Peyer's patch (tissue), 4 donors: ENCODE measurements around the gene CD36. TPM values are rescaled to one million over a fixed set of nuclear protein-coding genes. Genes with fewer than 3 reads are reported as not detected.
"Not testable (repeated sequence)": the region's sequence is repeated elsewhere in the genome, so short reads cannot be mapped to it uniquely, and the experiment has no call there.

Experiments used
- DNase-seq, 3 donors: peaks; one replicate each; pipeline ENCODE4 v3.0.0-alpha.2; 2017 to 2019
- H3K27ac ChIP-seq, 4 donors: fragments of 200-600 bp; sonication (generic); one replicate each; pipeline ENCODE4 v1.5.1; 2016 to 2019
- H3K27me3 ChIP-seq, 2 donors: fragments of 200-600 bp; sonication (generic); one replicate each; pipeline ENCODE4 v1.5.1; 2019
- H3K36me3 ChIP-seq, 3 donors: fragments of 200-600 bp; sonication (generic); one replicate each; pipeline ENCODE4 v1.5.1; 2016 to 2019
- H3K4me1 ChIP-seq, 4 donors: fragments of 200-600 bp; sonication (generic); one replicate each; pipeline ENCODE4 v1.5.1; 2016 to 2019
- H3K4me3 ChIP-seq, 4 donors: fragments of 200-600 bp; sonication (generic); 1 replicate in 3 of 4; 2 replicates in 1 of 4; pipeline ENCODE4 v1.5.1; 2016 to 2019; ENCODE audit warnings: mild to moderate bottlenecking in 1 of 4
- H3K9me3 ChIP-seq, 4 donors: fragments of 200-600 bp; sonication (generic); one replicate each; pipeline ENCODE4 v1.5.1; 2016 to 2019; ENCODE audit warnings: mild to moderate bottlenecking in 1 of 4
- POLR2A ChIP-seq, 2 donors: fragments of 450-650 bp; IDR thresholded peaks; one replicate each; pipeline ENCODE4 v1.5.1; 2017; ENCODE audit warnings: antibody characterized with exemption in 2 of 2, mild to moderate bottlenecking in 2 of 2, moderate library complexity in 2 of 2
- total RNA-seq, 4 donors: library from RNA; depleted of rRNA; stranded (reverse); fragments of >200 nt; gene quantifications; one replicate each; pipeline ENCODE4 v1.1.0, GENCODE V29; 2016
- TF ChIP-seq, protein P1 (sequence below), 6 experiments: fragments of 450-650 bp in 4 of 6; fragments of 200-600 bp in 2 of 6; sonication (generic) in 1 of 6; IDR thresholded peaks; one replicate each; pipeline ENCODE4 v1.5.1; 2017 to 2019; ENCODE audit warnings: antibody characterized with exemption in 6 of 6, mild to moderate bottlenecking in 3 of 6, moderate library complexity in 1 of 6

CD36 gene
- total RNA-seq, 4 donors from 2014 or later, result 8.9 to 35.5 (median 24.4) TPM

DNA sequence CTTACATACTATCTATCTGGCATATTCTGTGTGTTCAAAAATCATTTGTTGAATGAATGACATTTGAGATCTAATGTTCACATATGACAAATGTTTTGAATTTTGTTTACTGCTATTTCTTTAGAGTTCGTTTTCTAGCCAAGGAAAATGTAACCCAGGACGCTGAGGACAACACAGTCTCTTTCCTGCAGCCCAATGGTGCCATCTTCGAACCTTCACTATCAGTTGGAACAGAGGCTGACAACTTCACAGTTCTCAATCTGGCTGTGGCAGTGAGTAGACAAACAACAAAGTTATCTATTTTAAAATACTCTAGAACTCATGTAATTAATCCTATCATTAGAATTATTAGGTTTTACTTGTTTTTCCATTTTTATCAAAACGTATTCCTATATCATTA lies 22.5 kb downstream of the CD36 start:
- H3K27me3 ChIP-seq, result no peaks in the 10 kb centered on the region
- TF ChIP-seq, protein P1, sequence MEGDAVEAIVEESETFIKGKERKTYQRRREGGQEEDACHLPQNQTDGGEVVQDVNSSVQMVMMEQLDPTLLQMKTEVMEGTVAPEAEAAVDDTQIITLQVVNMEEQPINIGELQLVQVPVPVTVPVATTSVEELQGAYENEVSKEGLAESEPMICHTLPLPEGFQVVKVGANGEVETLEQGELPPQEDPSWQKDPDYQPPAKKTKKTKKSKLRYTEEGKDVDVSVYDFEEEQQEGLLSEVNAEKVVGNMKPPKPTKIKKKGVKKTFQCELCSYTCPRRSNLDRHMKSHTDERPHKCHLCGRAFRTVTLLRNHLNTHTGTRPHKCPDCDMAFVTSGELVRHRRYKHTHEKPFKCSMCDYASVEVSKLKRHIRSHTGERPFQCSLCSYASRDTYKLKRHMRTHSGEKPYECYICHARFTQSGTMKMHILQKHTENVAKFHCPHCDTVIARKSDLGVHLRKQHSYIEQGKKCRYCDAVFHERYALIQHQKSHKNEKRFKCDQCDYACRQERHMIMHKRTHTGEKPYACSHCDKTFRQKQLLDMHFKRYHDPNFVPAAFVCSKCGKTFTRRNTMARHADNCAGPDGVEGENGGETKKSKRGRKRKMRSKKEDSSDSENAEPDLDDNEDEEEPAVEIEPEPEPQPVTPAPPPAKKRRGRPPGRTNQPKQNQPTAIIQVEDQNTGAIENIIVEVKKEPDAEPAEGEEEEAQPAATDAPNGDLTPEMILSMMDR (IDR thresholded peaks at IDR 0.05), result no peak
- no peak for TF ChIP-seq POLR2A (IDR thresholded peaks at IDR 0.05)
- no peaks in the 10 kb centered on the region for H3K4me1 ChIP-seq
- H3K9me3 ChIP-seq, result no peaks in the 10 kb centered on the region
- no peak for DNase-seq
- H3K36me3 ChIP-seq, result no peaks in the 10 kb centered on the region
- no peak overlapping the region for H3K27ac ChIP-seq
- no peak overlapping the region for H3K4me3 ChIP-seq

DNA sequence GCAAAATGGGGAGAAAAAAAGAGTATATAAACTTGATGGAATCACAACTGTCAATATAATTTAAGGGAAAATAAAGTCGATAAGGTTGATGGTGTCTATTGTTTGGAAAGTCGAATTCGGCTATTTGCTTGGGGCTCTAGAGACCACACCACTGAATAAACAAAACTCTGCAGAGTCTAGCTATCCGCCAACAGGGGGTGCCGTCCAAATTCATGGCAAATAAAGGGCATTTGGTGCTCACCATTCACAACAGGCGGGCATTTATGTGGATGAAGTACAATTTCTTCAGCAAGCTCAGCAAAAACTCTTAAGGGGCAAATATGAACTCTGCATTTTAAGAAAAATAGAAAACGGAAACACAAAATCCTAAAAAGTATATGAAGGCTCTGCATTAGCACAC lies 23.3 kb downstream of the CD36 start:
- H3K27me3 ChIP-seq, result no peaks in the 10 kb centered on the region
- H3K9me3 ChIP-seq, result no peaks in the 10 kb centered on the region
- no peaks in the 10 kb centered on the region for H3K4me1 ChIP-seq
- H3K4me3 ChIP-seq, result no peak overlapping the region
- no peak for TF ChIP-seq POLR2A (IDR thresholded peaks at IDR 0.05)
- TF ChIP-seq, protein P1 (IDR thresholded peaks at IDR 0.05), result peak in 1 of 6 experiments; percentile 4
- no peak for DNase-seq
- H3K27ac ChIP-seq, result no peak overlapping the region
- H3K36me3 ChIP-seq, result no peaks in the 10 kb centered on the region

DNA sequence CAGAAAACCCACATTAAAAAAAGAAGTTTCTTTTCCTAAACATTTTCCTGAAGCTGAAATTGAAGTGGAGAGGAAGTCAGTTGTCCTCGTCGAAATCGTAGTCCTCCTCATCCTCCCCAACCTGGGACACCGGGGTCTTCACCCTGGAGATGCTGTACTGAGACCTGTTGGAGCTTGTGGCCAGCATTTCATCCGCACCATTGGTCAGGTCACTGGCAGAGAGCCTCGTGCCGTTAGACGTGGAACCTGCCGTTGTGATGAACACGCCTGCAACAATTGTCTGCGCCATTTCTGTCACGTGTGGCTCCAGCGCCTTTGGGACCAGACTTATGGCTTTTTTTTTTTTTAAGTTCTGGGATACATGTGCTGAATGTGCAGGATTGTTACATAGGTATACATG lies 23.8 kb downstream of the CD36 start:
- no peaks in the 10 kb centered on the region for H3K27me3 ChIP-seq
- H3K9me3 ChIP-seq, result no peaks in the 10 kb centered on the region
- TF ChIP-seq POLR2A (IDR thresholded peaks at IDR 0.05), result no peak
- TF ChIP-seq, protein P1 (IDR thresholded peaks at IDR 0.05), result no peak
- H3K4me3 ChIP-seq, result no peak overlapping the region
- no peaks in the 10 kb centered on the region for H3K4me1 ChIP-seq
- no peaks in the 10 kb centered on the region for H3K36me3 ChIP-seq
- H3K27ac ChIP-seq, result no peak overlapping the region
- no peak for DNase-seq

DNA sequence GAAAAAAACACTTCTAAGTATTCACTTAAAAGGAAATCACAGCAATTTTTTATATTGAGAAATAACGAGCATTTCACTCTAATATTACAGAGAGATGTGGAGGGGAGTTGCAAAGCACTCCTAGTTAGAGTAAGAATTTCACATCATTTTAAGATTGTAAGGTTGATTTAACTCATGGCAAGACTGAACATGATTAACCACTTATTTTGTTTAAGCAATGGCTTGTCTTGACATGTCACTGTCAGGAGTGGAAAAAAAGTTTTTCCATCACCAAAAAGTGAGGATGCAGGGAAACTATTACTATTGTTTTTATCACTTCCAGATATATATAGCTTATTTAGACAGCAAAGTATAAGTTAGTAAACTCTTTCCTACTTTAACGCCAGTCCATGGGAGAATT lies 27.1 kb downstream of the CD36 start:
- TF ChIP-seq, protein P1 (IDR thresholded peaks at IDR 0.05), result no peak
- no peak for TF ChIP-seq POLR2A (IDR thresholded peaks at IDR 0.05)
- H3K27me3 ChIP-seq, result no peaks in the 10 kb centered on the region
- H3K4me3 ChIP-seq, result no peak overlapping the region

DNA sequence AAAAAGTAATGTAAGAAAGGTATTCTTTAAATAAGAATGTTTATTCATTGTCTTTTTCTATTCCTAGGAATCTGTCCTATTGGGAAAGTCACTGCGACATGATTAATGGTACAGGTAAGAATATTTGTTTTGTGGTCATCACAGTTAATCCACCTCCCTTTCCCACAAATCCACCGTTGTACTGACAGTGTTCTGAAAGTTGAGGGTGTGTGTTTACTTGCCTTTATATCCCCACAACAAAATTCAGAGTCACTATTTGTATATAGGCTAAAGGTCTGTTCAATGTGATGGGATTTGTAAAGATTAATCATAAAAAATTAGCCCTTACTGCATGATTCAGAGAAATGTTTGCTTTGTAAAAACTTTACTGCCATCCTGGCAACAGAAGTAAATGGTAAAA lies 27.9 kb downstream of the CD36 start:
- Histone ChIP-seq H3K27me3 (no peaks in the 10 kb centered on the region), H3K9me3 (no peaks in the 10 kb centered on the region), H3K27ac (no peak overlapping the region), H3K4me1 (no peaks in the 10 kb centered on the region), H3K4me3 (no peak overlapping the region), H3K36me3 (no peaks in the 10 kb centered on the region)
- TF ChIP-seq, protein P1 (IDR thresholded peaks at IDR 0.05), result no peak
- TF ChIP-seq POLR2A (IDR thresholded peaks at IDR 0.05), result no peak
- DNase-seq, result no peak

More for the DNA sequence above, 27.1 kb downstream of the CD36 start:
- H3K4me1 ChIP-seq, result no peaks in the 10 kb centered on the region
- no peaks in the 10 kb centered on the region for H3K36me3 ChIP-seq
- no peak overlapping the region for H3K27ac ChIP-seq
- no peaks in the 10 kb centered on the region for H3K9me3 ChIP-seq
- DNase-seq, result no peak

DNA sequence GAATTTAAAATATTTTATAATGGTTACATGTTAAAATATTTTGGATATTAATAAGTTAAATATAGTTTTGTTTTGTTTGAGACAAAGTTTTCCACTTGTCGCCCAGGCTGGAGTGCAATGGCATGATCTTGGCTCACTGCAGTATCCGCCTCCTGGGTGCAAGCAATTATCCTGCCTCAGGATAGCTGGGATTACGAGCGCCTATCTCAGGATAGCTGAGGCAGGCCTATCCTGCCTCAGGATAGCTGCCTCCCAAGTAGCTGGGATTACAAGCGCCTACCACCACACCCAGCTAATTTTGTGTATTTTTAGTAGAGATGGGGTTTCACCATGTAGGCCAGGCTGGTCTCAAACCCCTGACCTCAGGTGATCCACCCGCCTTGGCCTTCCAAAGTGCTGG lies 30.9 kb downstream of the CD36 start:
- H3K4me1 ChIP-seq, H3K27me3 ChIP-seq, H3K36me3 ChIP-seq, H3K4me3 ChIP-seq, H3K27ac ChIP-seq, DNase-seq, H3K9me3 ChIP-seq: not testable (repeated sequence)
